RWPE2 (cell line): ENCODE measurements around the gene KLHL21.
"Not testable (repeated sequence)": the region's sequence is repeated elsewhere in the genome, so short reads cannot be mapped to it uniquely, and the experiment has no call there.

Source experiments
- ATAC-seq: fragments of 200-7000 bp; cut with Tn5 transposase; 3 replicates; pipeline ENCODE4 v1.9.1; 2021; ENCODE audit warnings: low read depth
- DNase-seq: peaks from one replicate; pipeline ENCODE4 v3.0.0-alpha.2; 2020; ENCODE audit warnings: low spot score
- H3K27ac ChIP-seq: fragments of 450-650 bp; 2 replicates; pipeline ENCODE4 v1.5.1; 2017; ENCODE audit warnings: mild to moderate bottlenecking; ENCODE audit not compliant: poor library complexity, severe bottlenecking
- H3K27me3 ChIP-seq: fragments of 250-450 bp; sonication (Bioruptor Pico); 2 replicates; pipeline ENCODE4 v1.5.1; 2021; ENCODE audit warnings: mild to moderate bottlenecking, moderate library complexity; ENCODE audit not compliant: insufficient read depth, poor library complexity, severe bottlenecking
- H3K36me3 ChIP-seq: fragments of 250-450 bp; sonication (Bioruptor Pico); 2 replicates; pipeline ENCODE4 v1.5.1; 2020; ENCODE audit warnings: low read depth, mild to moderate bottlenecking, moderate library complexity
- H3K4me1 ChIP-seq: fragments of 250-450 bp; sonication (Bioruptor Pico); 2 replicates; pipeline ENCODE4 v1.5.1; 2021; ENCODE audit warnings: mild to moderate bottlenecking, moderate library complexity; ENCODE audit not compliant: insufficient read depth, poor library complexity, severe bottlenecking
- H3K4me3 ChIP-seq: fragments of 250-450 bp; sonication (Bioruptor Pico); 2 replicates; pipeline ENCODE4 v1.5.1; 2021; ENCODE audit warnings: mild to moderate bottlenecking, moderate library complexity; ENCODE audit not compliant: severe bottlenecking
- H3K9me3 ChIP-seq: fragments of 250-450 bp; sonication (Bioruptor Pico); 2 replicates; pipeline ENCODE4 v1.5.1; 2021; ENCODE audit warnings: mild to moderate bottlenecking, moderate library complexity; ENCODE audit not compliant: severe bottlenecking
- CTCF ChIP-seq: fragments of 450-650 bp; IDR thresholded peaks from one replicate; pipeline ENCODE4 v1.5.1; 2017; ENCODE audit warnings: mild to moderate bottlenecking, moderate library complexity; ENCODE audit not compliant: poor library complexity, severe bottlenecking

Gene KLHL21

GRCh38 chr1:6572653-6573383 is 29.9 kb downstream of the KLHL21 start:
- DNase-seq: no peak
- Histone ChIP-seq H3K4me3 (no peak overlapping the region), H3K27ac (no peak overlapping the region)

GRCh38 chr1:6570987-6571386 is 31.7 kb downstream of the KLHL21 start:
- no peaks in the 10 kb centered on the region for H3K36me3 ChIP-seq
- ATAC-seq: no peak
- no peak overlapping the region for H3K4me3 ChIP-seq
- no peaks in the 10 kb centered on the region for H3K4me1 ChIP-seq
- no peaks in the 10 kb centered on the region for H3K27me3 ChIP-seq
- no peak for TF ChIP-seq CTCF
- H3K9me3 ChIP-seq: no peaks in the 10 kb centered on the region
- H3K27ac ChIP-seq: no peak overlapping the region
- no peak for DNase-seq

More at GRCh38 chr1:6572653-6573383, 29.9 kb downstream of the KLHL21 start:
- TF ChIP-seq CTCF: no peak
- H3K9me3 ChIP-seq: no peaks in the 10 kb centered on the region
- H3K27me3 ChIP-seq: no peaks in the 10 kb centered on the region
- ATAC-seq: no peak
- no peaks in the 10 kb centered on the region for H3K4me1 ChIP-seq
- H3K36me3 ChIP-seq: no peaks in the 10 kb centered on the region

DNA sequence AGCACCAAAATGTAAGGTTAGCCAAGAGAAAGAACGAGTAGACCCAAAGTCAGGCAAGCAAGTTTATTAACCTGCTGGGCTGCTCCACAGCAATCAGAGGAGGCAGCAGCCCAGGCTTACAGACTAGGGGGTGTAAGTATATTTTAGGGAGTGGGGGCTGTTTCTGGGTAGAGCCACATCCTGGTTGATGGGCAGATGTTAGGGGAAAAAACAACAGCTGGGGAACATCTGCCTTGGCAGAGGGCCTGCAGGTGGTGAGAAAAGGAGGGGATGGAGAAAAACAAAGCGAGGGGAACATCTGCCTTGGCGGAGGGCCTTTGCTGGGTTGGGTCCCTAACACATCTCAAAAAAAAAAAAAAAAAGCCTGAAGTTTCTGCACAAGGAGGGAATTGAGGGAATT is 32.6 kb downstream of the KLHL21 start:
- Histone ChIP-seq H3K9me3 (no peaks in the 10 kb centered on the region), H3K27ac (no peak overlapping the region), H3K27me3 (no peaks in the 10 kb centered on the region), H3K4me3 (no peak overlapping the region), H3K36me3 (no peaks in the 10 kb centered on the region), H3K4me1 (no peaks in the 10 kb centered on the region)
- ATAC-seq (no peak), DNase-seq (no peak)
- no peak for TF ChIP-seq CTCF

DNA sequence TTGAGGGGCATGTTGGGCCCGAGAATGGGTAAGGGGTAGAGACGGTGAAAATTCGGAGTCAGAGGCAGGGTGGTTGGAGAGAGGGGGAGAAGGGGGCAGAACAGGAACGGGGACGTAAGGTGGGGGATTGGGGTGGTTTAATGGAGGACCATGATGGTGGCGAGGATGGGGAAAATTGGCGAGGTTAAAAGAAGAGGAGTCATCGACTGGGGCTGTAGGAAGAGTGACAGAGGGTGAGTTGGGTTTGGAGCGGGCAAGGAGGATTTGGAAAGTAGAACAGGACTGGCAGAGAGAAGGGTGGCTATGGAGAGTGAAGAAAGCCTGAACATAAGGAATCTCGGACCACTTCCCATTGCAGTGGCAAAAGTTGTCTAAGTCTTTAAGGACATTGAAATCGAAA is 33.6 kb downstream of the KLHL21 start:
- H3K27ac ChIP-seq: no peak overlapping the region
- H3K36me3 ChIP-seq: no peaks in the 10 kb centered on the region
- DNase-seq (no peak), ATAC-seq (no peak)
- H3K4me3 ChIP-seq: no peak overlapping the region
- no peaks in the 10 kb centered on the region for H3K4me1 ChIP-seq
- no peaks in the 10 kb centered on the region for H3K9me3 ChIP-seq
- TF ChIP-seq CTCF: no peak
- H3K27me3 ChIP-seq: no peaks in the 10 kb centered on the region

GRCh38 chr1:6560267-6560666 is 42.4 kb downstream of the KLHL21 start:
- Histone ChIP-seq H3K27ac (no peak overlapping the region), H3K36me3 (no peaks in the 10 kb centered on the region), H3K4me1 (no peaks in the 10 kb centered on the region), H3K9me3 (no peaks in the 10 kb centered on the region), H3K4me3 (no peak overlapping the region), H3K27me3 (no peaks in the 10 kb centered on the region)
- ATAC-seq: no peak
- DNase-seq: no peak
- no peak for TF ChIP-seq CTCF

DNA sequence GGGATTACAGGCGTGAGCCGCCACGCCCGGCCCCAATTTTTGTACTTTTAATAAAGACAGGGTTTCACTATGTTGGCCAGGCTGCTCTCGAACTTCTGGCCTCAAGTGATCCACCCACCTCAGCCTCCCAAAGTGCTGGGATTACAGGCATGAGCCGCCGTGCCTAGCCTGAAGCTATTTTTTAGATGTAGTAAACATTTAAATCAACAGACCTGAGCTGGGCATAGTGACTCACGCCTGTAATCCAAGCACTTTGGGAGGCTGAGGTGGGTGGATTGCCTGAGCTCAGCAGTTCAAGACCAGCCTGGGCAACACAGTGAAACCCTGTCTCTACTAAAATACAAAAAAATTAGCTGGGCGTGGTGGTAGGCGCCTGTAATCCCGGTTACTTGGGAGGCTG is 43.5 kb downstream of the KLHL21 start:
- ATAC-seq, DNase-seq, H3K36me3 ChIP-seq, H3K4me3 ChIP-seq, H3K27me3 ChIP-seq, H3K27ac ChIP-seq, H3K4me1 ChIP-seq, H3K9me3 ChIP-seq: not testable (repeated sequence)
